Hepatocyte (in vitro differentiated cells): Measurements from ENCODE around the gene NDUFV1. TPM values are rescaled to one million over a fixed set of nuclear protein-coding genes. Genes with fewer than 3 reads are reported as not detected.
A peak's percentile ranks its signal among the peaks of the same experiment; 100 is the strongest.

Experiments
- DNase-seq: peaks from one replicate; pipeline ENCODE4 v3.0.0-alpha.2; 2016; ENCODE audit warnings: low spot score
- H2AFZ ChIP-seq: fragments of 200-600 bp; sonication (generic); 2 replicates; pipeline ENCODE4 v1.6.0; 2016; ENCODE audit warnings: antibody characterized with exemption, mild to moderate bottlenecking
- H3K27ac ChIP-seq: fragments of 200-600 bp; sonication (generic); 2 replicates; pipeline ENCODE4 v1.5.1; 2016; ENCODE audit warnings: mild to moderate bottlenecking
- H3K27me3 ChIP-seq: fragments of 200-600 bp; sonication (generic); 2 replicates; pipeline ENCODE4 v1.6.1; 2016
- H3K36me3 ChIP-seq: fragments of 200-600 bp; sonication (generic); replicated peaks from 2 replicates; pipeline ENCODE4 v1.5.1; 2016; ENCODE audit warnings: low read depth; ENCODE audit not compliant: insufficient read depth
- H3K4me1 ChIP-seq: fragments of 200-600 bp; sonication (generic); 2 replicates; pipeline ENCODE4 v1.5.1; 2016; ENCODE audit warnings: mild to moderate bottlenecking, moderate library complexity; ENCODE audit not compliant: insufficient read depth
- H3K4me2 ChIP-seq: fragments of 200-600 bp; sonication (generic); 2 replicates; pipeline ENCODE4 v1.6.0; 2016
- H3K4me3 ChIP-seq: fragments of 200-600 bp; sonication (generic); 2 replicates; pipeline ENCODE4 v1.5.1; 2016; ENCODE audit warnings: mild to moderate bottlenecking
- H3K79me2 ChIP-seq: fragments of 200-600 bp; sonication (generic); 2 replicates; pipeline ENCODE4 v1.6.0; 2017; ENCODE audit warnings: mild to moderate bottlenecking
- H3K9me2 ChIP-seq: fragments of 200-600 bp; sonication (generic); replicated peaks from 2 replicates; pipeline ENCODE4 v1.6.0; 2017; ENCODE audit warnings: mild to moderate bottlenecking; ENCODE audit not compliant: insufficient read depth
- H3K9me3 ChIP-seq: fragments of 200-600 bp; sonication (generic); 2 replicates; pipeline ENCODE4 v1.5.1; 2016; ENCODE audit warnings: low read depth, mild to moderate bottlenecking
- H4K20me1 ChIP-seq: fragments of 200-600 bp; sonication (generic); 2 replicates; pipeline ENCODE4 v1.6.0; 2016; ENCODE audit warnings: mild to moderate bottlenecking; ENCODE audit not compliant: insufficient read depth, poor library complexity, severe bottlenecking
- EZH2 ChIP-seq: fragments of 200-600 bp; sonication (generic); IDR thresholded peaks from 2 replicates; pipeline ENCODE4 v1.6.1; 2016; ENCODE audit warnings: antibody characterized with exemption, mild to moderate bottlenecking, borderline replicate concordance
- EZH2phosphoT487 ChIP-seq: fragments of 200-600 bp; sonication (generic); IDR thresholded peaks from one replicate; pipeline ENCODE4 v1.6.1; 2018; ENCODE audit warnings: antibody characterized with exemption, mild to moderate bottlenecking, low read depth, moderate library complexity; ENCODE audit not compliant: unreplicated experiment, severe bottlenecking
- WGBS: methylation state at CpG from one replicate; pipeline ENCODE4 v1.1.6; 2016; ENCODE audit warnings: low lambda C conversion rate; ENCODE audit errors: missing lambda C conversion rate; 5-methylcytosine and 5-hydroxymethylcytosine counted together
- polyA plus RNA-seq: library from polyadenylated mRNA; unstranded; fragments of >200 nt; fragmentation: Nextera tagmentation; extraction: Ambion mirVana; gene quantifications from 2 replicates; pipeline ENCODE4 v1.2.1, GENCODE V29; 2016
- total RNA-seq: library from RNA; depleted of rRNA; stranded (reverse); fragments of >200 nt; gene quantifications from 2 replicates; pipeline ENCODE4 v1.2.3, GENCODE V29; 2014
- TF ChIP-seq, protein P1 (sequence below): fragments of 200-600 bp; sonication (generic); IDR thresholded peaks from 2 replicates; pipeline ENCODE4 v1.5.1; 2016; ENCODE audit warnings: antibody characterized with exemption, mild to moderate bottlenecking; ENCODE audit not compliant: poor library complexity

Gene NDUFV1
- total and polyA plus RNA-seq, 2 experiments from 2014 or later: 194 to 226 TPM

GRCh38 chr11:67582011-67582410 is 24.7 kb upstream of the NDUFV1 start:
- Histone ChIP-seq H3K79me2 (peaks cover 22% of the 10 kb centered on the region), H3K4me3 (no peak overlapping the region), H2AFZ (no peak overlapping the region), H3K9me2 (no peaks in the 10 kb centered on the region), H3K27ac (peak overlapping the region; percentile 84), H3K27me3 (no peaks in the 10 kb centered on the region), H4K20me1 (peaks cover 20% of the 10 kb centered on the region), H3K36me3 (no peaks in the 10 kb centered on the region), H3K9me3 (no peaks in the 10 kb centered on the region), H3K4me1 (peaks cover 46% of the 10 kb centered on the region), H3K4me2 (peak overlapping the region; percentile 96)
- WGBS: 64% methylated on average over 4 of the region's 4 CpGs
- TF ChIP-seq EZH2phosphoT487 (no peak), EZH2 (no peak)
- no peak for DNase-seq

DNA sequence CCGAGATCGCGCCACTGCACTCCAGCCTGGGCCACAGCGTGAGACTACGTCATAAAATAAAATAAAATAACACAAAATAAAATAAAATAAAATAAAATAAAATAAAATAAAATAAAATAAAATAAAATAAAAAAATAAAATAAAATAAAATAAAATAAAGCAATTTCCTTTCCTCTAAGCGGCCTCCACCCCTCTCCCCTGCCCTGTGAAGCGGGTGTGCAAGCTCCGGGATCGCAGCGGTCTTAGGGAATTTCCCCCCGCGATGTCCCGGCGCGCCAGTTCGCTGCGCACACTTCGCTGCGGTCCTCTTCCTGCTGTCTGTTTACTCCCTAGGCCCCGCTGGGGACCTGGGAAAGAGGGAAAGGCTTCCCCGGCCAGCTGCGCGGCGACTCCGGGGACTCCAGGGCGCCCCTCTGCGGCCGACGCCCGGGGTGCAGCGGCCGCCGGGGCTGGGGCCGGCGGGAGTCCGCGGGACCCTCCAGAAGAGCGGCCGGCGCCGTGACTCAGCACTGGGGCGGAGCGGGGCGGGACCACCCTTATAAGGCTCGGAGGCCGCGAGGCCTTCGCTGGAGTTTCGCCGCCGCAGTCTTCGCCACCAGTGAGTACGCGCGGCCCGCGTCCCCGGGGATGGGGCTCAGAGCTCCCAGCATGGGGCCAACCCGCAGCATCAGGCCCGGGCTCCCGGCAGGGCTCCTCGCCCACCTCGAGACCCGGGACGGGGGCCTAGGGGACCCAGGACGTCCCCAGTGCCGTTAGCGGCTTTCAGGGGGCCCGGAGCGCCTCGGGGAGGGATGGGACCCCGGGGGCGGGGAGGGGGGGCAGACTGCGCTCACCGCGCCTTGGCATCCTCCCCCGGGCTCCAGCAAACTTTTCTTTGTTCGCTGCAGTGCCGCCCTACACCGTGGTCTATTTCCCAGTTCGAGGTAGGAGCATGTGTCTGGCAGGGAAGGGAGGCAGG is 23.2 kb upstream of the NDUFV1 start, which contains the start of gene GSTP1:
TSS of gene GSTP1 (plus strand) at position 566 of the 958 bp plus-strand sequence. CDS start at position 598, 32 bp downstream.
- H3K4me3 ChIP-seq: peak within 1 kb of the TSS; percentile 69
- no peaks in the 10 kb centered on the region for H3K9me3 ChIP-seq
- peaks cover 20% of the 10 kb centered on the region for H4K20me1 ChIP-seq
- DNase-seq: peak; percentile 98
- no peaks in the 10 kb centered on the region for H3K27me3 ChIP-seq
- TF ChIP-seq, protein P1, sequence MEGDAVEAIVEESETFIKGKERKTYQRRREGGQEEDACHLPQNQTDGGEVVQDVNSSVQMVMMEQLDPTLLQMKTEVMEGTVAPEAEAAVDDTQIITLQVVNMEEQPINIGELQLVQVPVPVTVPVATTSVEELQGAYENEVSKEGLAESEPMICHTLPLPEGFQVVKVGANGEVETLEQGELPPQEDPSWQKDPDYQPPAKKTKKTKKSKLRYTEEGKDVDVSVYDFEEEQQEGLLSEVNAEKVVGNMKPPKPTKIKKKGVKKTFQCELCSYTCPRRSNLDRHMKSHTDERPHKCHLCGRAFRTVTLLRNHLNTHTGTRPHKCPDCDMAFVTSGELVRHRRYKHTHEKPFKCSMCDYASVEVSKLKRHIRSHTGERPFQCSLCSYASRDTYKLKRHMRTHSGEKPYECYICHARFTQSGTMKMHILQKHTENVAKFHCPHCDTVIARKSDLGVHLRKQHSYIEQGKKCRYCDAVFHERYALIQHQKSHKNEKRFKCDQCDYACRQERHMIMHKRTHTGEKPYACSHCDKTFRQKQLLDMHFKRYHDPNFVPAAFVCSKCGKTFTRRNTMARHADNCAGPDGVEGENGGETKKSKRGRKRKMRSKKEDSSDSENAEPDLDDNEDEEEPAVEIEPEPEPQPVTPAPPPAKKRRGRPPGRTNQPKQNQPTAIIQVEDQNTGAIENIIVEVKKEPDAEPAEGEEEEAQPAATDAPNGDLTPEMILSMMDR: peak; percentile 79
- no peak for TF ChIP-seq EZH2
- H3K27ac ChIP-seq: peak within 1 kb of the TSS; percentile 93
- peaks cover 22% of the 10 kb centered on the region for H3K79me2 ChIP-seq
- peak within 1 kb of the TSS; percentile 43 for H2AFZ ChIP-seq
- H3K36me3 ChIP-seq: no peaks in the 10 kb centered on the region
- H3K4me2 ChIP-seq: peak within 1 kb of the TSS; percentile 96
- H3K4me1 ChIP-seq: peaks cover 46% of the 10 kb centered on the region
- no peaks in the 10 kb centered on the region for H3K9me2 ChIP-seq
- WGBS: 9% methylated on average over 41 of the region's 81 CpGs

GRCh38 chr11:67584205-67584880 is 22.4 kb upstream of the NDUFV1 start:
- H3K9me2 ChIP-seq: no peaks in the 10 kb centered on the region
- H2AFZ ChIP-seq: peak overlapping the region; percentile 43
- no peaks in the 10 kb centered on the region for H3K36me3 ChIP-seq
- H3K27me3 ChIP-seq: no peaks in the 10 kb centered on the region
- H3K4me2 ChIP-seq: peak overlapping the region; percentile 96
- peak overlapping the region; percentile 93 for H3K27ac ChIP-seq
- no peaks in the 10 kb centered on the region for H3K9me3 ChIP-seq
- DNase-seq: peak; percentile 81
- H4K20me1 ChIP-seq: peaks cover 20% of the 10 kb centered on the region
- 18% methylated on average over 27 of the region's 33 CpGs for WGBS
- peaks cover 22% of the 10 kb centered on the region for H3K79me2 ChIP-seq
- TF ChIP-seq, protein P1: no peak
- no peak for TF ChIP-seq EZH2phosphoT487
- TF ChIP-seq EZH2: no peak
- H3K4me1 ChIP-seq: peaks cover 43% of the 10 kb centered on the region
- peak overlapping the region; percentile 69 for H3K4me3 ChIP-seq
